ENCODE results near the gene PLXNA4.

- TF ChIP-seq EZH2 (IDR thresholded peaks at IDR 0.05; ENCODE audit: insufficient read depth, poor library complexity, severe bottlenecking): no peak
- no peak for TF ChIP-seq EZH2phosphoT487 (IDR thresholded peaks at IDR 0.05; ENCODE audit: insufficient read depth, low read depth)
Observed at GRCh38 chr7:132458729-132459128, 117.5 kb downstream of the PLXNA4 start.

Data from GM23248 (cell line).